HL-60/S4 (cell line): ENCODE measurements around the gene BAIAP3.

ENCODE experiments used
- in situ Hi-C: fragments of 300-500 bp; cut with MboI; formaldehyde crosslinking; loops from 2 replicates; pipeline ENCODE4 v1.14.3; 2022; ENCODE audit warnings: low sequenced_read_pairs

BAIAP3 gene

DNA sequence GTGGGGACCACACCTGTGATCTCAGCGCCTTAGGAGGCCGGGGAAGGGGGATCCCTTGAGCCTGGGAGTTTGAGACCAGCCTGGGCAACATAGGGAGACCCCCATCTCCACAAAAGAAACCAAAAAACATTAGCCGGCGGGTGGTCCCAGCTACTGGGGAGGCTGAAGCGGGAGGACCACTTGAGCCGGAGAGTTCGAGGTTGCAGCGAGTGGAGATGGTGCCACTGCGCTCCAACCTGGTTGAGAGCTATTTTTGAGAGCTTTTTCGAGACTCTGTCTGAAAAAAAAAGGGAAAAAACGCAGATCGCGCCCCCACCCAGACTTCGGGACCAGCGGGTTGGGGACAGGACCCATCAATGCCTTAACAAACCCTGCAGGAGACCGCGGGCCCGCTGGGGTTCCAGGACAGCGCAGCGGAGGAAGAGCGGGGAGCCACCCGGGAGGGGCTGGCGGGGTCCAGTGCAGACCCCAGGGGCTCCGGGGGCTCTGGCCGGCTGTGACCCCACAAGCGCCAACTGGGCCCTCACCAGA, 762 bp upstream of the BAIAP3 start:
- in situ Hi-C loops: no loop called here

DNA sequence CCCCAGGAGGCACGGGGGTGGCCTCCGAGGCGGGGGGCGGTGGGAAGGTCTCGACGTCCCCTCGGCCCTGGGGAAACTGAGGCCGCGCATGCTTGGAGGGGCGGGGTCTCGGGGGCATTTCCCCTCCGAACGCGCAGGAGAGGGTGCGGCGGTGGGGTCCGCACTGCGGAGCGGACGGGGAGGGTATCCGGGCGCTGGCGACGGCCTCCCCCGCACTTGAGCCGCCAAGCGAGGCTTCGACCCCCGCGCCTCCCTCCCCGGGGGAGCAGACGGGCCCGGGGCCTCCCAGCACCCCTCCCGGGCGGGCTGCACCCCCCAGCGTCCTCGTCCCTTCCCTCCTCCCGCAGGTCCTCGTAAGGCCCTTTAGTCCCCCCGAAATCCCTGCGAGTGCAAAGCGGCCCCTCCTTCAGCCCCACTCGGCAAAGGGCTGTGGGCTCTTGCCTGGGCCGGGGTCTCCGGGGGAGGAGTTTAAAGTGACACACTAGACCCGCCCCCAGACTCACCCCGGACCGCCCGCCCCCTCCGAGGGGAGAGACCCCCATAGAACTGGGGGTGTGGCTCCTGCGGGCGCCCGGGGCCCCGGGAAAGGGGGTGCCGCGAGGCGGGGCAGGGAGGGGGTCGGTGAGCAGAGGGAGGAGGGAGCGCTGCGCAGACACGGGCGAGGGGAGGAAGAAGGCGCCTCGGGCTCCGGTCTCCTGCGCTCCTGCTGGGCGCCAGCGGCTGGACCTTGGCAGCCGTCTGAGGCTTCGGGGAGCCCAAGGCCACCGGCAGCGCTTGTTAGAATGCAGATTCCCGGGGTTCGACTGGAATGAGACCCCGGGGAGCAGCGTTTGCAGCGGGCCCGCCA, 632 bp downstream of the BAIAP3 start:
- in situ Hi-C loops: no loop called here

DNA sequence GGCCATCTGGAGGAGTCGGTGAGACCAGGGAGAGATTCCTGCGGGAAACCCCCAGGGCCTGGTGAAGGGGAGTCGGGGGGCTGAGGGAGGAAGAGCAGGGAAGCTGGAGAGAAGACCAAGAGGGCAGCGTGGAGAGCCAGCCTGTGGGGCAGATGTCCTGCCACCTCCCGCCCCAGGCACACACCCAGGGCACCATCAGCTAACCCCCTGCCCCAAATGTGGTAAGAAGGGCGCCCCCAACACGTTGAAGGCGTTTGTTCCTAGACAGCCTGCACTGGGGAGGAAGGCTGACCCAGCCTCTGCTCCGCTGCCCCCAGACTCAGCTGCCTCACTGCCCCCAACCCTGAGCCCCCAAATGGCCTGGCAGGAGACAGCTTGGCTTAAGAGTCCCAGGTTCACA, 1.3 kb downstream of the BAIAP3 start:
- in situ Hi-C loops: no loop called here

DNA sequence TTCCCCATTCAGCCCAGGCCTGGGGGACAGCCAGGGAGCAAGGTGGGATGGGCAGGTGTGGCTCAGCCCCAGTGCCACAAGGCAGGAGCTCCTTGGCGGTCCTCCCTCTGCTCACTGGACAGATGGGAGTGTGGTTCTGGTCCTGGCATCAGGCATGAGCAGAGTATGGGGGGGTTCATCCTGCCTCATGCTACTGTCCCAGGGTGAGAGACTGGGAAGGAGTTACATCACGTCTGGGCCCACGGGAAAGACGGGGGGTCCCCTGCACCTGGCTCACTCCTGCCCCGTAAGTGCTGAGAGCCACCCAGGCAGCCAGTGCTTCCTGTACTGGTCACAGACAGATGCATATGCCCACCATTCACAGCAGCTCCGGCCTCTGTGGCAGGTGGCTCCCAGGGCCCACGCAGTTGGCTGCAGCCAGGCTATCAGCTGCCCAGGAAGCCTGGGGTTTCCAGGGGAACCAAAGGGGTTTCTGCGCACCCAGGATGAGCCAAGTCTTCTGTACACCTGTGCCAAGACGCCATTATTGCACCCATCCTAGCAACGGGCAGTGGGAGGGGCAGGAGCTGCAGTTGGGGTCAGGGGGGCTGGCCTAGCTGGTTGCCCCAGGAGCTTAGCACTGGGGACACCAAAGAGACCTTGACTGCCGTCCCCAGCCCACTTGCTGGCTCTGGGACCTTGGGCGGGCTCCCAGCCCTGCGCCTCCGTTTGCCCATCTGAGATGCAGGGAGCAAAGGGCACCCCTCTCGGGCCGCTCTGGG, 1.9 kb downstream of the BAIAP3 start:
- in situ Hi-C loops: no loop called here

DNA sequence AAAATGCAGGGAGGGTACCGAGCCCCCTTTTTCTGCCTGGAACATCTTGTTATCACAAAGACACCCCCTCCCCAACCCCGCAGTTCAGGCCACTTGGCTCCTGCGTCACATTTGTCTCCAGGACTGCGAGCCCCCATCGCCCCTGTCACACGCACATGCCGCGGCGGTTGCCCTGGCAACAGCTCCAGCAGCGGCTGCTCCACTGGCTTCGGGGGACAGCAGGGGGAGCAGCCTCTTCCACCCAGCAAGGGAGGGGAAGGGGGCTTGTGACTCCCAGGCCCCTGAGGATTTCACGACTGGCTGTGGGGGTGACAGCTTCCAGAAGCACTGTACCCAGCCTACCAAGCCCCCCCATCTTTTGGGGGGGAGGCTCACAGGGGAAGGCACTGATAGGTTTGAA, 2.6 kb downstream of the BAIAP3 start:
- in situ Hi-C loops: no loop called here

DNA sequence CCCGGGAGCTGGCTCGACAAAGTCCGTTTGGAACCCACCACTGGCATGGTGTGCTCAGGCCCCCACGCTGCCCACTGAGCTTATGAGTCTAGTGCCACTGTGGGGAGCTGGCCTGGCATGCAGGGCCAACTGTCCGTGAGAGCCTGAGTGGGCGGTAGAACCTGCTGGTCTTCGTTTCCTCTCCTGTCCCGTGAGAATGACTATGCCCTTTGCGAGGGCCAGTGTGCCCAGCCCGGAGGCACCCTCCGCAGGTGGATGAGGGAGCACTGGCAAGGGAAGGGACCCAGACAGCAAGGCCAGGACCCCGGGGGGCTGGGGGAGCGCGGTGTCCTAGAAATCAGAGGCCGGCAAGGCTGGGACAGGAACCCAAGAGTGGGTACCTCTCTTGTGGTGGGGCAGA, 3.2 kb downstream of the BAIAP3 start:
- in situ Hi-C loops: no loop called here

DNA sequence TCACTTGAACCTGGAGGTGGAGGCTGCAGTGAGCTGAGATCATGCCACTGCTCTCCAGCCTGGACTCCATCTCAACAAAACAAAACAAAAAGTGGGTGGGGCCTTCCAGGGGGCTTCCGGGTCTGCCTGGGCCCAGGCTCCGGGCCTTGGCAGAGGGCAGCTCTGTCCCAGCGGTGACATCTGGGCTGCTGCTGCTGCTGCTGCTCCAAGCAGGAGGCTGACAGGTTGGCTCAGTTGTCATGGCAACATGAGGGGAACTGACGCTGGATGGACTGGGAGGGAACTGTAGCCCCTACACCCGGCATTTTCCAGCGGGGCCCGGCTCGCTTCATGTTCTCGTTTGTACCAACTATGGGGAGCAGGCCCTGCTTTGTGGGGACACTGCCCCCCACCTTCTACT, 4.0 kb downstream of the BAIAP3 start:
- in situ Hi-C loops: no loop called here

DNA sequence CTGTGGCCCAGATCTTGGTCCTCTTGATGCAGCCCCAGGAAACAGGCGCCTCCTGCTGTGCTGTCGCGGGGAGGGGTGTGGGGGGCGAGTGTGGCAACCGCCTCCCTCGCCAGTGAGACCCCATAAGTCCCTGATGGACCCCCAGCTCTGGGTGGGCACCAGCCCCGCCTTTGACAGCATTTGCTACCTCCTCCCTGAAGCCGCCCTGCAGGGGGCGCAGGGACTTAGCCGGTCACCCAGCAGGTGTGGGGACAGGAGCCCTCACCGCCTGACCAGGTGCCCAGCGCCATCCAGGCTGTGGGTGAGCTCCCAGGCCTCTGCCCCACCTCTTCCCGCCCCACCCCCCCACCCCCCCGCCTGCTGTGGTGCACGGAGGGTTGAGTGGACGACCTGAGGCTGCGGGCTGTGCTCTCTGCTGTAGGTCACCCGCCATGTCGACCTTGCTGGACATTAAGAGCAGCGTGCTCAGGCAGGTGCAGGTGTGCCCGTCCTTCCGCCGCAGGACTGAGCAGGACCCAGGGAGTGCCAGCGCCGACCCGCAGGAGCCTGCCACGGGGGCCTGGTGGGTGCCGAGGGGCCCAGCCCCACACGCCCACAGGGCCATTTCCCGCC, 4.8 kb downstream of the BAIAP3 start:
- in situ Hi-C loops: no loop called here

DNA sequence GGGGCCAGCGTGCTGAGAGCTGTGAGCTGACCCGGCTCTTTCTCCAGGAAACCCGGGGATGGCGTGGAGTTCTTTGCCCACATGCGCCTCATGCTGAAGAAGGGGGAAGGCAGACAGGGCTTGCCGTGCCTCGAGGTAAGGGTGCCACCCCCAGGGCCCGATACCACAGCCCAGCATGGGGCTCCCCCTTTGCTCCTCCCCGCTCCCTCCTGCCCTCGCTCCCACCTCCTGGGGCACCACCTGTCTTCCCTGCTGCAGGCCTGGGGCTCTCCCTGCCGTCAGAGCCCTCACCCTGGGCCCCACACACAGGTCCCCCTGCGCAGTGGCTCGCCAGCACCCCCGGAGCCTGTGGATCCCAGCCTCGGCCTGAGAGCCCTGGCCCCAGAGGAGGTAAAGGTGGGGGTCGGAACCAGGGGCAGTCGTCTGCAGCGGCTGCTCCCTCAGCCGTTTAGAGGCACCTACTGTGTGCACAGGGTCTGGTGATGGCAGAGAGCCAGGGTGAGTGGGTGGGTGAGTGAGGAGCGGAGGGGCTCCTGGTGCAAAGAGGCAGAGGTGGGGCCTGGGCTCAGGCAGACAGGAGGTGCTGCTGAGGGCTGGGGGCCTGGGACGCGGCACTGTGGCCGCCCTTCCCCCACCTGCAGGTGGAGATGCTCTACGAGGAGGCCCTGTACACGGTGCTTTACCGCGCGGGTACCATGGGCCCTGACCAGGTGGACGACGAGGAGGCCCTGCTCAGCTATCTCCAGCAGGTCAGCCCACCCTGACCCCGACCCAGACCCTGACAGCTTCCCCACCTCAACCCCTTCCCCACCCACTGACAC, 5.6 kb downstream of the BAIAP3 start:
- in situ Hi-C loops: no loop called here

DNA sequence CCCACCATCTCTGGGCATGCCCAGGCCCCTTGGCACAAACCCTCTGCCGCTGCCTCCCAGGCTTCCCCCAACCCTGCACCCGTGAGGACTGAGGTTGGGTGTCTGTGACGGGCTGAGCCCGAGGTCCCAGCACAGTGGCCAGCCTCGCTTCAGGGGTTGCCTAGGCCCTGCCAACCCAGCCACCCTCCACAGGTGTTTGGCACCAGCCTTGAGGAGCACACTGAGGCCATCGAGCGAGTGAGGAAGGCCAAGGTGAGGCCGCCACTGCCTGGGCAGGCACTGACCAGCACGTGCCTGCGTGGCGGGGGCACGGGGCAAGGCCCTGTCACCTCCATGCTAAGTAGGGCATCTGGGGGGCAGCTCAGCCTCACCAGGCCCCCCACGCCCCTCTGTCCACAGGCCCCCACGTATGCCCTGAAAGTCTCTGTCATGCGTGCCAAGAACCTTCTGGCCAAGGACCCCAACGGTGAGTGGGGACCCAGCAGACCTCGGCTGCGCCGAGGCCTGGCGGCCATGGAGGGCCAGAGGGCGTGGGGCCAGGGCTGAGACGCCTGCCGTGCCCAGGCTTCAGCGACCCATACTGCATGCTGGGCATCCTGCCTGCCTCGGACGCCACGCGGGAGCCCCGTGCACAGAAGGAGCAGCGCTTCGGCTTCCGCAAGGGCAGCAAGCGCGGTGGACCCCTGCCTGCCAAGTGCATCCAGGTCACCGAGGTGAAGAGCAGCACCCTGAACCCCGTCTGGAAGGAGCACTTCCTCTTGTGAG, 7.5 kb downstream of the BAIAP3 start:
- in situ Hi-C loops: no loop called here

DNA sequence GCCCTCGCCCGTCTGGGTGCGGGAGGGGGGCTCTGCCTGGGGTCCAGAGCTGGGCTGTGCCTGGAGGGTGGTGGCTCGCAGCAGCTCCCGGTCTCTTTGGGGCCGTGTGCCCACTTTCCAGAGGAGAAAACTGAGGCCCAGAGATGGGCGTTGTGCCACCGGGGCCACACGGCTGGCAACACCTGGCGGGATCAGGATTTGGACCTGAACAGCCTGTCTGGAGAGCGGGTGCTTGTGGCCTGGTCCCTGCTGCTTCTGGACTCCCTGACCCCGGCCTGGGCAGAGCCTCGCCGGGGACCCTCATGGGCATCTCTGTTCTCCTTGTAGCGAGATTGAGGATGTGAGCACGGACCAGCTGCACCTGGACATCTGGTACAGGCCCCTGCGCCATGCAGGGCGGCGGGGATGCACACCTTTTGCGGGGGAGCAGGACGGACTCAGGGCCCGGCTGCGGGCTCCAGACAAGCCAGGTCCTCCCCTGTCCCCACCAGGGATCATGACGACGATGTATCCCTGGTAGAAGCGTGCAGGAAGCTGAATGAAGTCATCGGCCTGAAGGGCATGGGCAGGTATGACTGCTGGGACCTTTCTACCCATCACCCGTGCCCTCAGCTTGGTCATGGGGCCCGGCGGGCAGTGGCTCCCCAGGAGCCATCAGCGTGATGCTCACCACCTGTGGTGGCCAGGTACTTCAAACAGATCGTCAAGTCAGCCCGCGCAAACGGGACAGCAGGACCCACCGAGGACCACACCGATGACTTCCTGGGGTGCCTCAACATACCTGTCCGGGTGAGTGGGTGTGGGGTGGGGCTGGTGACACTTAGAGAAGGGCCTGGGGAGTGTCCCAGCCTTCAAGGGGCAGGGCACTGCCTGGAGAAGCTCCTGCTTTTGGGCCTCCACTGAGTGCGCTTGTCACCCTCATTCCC, 8.3 kb downstream of the BAIAP3 start:
- in situ Hi-C loops: no loop called here

DNA sequence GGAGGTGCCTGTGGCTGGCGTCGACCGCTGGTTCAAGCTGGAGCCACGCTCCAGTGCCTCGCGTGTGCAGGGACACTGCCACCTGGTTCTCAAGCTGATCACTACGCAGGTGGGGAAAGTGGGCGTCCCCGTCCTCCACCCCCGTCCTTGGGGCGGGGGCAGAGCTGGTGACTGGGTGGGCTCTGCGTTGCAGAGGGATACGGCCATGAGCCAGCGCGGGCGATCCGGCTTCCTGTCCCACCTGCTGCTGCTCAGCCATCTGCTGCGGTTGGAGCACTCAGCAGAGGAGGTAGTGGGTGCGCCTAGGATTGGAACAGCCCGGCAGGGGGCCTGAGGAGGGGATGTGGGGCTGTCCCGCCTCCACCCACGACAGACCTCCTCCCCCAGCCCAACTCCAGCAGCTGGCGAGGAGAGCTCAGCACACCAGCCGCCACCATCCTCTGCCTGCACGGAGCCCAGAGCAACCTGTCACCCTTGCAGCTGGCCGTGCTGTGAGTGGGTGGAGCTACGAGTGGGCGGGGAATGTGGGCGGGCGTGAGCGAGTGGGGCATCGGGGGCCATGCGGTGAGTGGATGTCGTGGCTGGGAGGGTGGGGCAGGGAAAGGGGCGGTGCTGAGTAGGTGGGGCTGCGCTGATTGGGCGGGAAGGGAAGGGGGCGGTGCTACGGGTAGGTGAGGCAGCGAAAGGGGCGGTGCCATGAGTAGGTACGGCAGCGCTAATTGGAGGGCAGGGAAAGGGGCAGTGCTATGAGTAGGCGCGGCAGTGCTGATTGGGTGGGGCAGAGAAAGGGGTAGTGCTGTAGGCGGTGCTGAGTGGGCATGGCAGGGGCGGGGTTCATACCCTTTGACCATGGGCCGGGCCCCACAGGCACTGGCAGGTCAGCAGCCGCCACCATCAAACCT, 9.3 kb downstream of the BAIAP3 start:
- in situ Hi-C loops: no loop called here

DNA sequence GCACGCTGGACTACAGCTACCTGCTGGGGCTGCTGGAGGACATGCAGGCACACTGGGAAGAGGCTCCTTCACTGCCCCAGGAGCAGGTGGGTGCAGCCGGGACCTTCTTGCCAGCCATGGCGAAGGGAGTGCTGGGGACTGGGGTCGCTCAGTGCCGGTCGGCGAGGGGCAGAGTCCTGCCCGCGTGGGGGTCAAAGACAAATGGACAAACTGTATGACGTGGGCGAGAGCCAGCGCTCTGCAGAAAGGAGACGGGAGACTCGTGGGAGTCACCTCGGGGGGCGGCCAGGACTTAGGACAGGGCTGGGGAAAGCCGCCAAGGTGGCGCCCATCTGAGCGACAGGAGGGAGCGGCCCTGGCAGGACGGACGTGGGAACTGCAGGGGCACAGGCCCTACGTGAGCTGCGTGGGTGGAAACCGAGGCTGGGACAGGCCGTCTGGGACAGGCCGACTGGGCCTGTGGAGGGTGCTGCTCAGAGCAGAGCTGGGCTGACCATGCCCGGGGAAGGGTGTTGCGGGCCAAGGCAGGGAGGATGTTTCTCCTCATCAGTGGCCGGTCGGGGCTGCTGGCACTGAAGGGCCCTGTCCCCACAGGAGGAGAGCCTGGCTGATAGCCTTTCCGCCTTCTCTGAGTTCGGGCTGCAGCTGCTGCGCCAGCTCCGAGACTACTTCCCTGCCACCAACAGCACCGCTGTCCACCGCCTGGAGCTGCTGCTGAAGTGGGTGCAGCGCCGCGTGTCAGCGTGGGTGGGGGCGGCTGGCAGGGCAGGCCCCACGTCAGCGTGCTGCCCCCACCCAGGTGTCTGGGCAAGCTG, 10.2 kb downstream of the BAIAP3 start:
- in situ Hi-C loops: no loop called here

DNA sequence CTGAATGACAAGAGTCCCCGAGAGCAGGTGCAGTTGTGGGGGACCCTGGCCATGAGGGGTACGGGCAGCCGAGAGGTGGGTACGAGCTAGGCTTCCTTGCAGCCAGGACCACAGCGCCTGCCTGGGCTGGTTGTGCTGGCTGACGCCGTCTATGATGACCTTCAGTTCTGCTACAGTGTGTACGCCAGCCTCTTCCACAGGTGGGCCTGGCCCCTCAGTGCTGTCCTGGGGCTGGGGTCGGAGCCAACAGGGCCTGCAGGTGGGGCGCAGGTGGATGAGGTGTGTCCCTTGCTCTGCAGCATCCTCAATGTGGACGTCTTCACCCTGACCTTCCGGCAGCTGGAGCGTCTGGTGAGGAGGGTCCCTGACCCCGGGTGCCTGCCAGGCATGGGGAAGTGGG, 11.1 kb downstream of the BAIAP3 start:
- in situ Hi-C loops: no loop called here

DNA sequence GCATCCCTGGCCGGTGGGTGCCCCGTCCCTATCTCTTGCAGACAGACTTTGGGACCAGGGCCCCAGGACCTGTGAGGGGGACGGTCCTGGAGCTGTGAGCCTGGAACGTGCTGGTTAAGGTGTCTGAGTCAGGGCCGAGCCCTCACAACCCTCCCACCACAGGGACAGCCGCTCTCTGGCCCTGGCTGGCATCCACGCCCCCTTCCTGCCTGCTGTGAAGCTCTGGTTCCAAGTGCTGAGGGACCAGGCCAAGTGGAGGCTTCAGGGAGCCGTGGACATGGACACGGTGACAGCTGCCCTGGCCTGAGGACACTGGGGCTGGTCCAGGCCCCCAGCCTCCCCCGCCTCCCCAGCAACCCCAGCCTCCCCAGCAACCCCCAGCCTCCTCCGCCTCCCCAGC, 11.6 kb downstream of the BAIAP3 start:
- in situ Hi-C loops: no loop called here

DNA sequence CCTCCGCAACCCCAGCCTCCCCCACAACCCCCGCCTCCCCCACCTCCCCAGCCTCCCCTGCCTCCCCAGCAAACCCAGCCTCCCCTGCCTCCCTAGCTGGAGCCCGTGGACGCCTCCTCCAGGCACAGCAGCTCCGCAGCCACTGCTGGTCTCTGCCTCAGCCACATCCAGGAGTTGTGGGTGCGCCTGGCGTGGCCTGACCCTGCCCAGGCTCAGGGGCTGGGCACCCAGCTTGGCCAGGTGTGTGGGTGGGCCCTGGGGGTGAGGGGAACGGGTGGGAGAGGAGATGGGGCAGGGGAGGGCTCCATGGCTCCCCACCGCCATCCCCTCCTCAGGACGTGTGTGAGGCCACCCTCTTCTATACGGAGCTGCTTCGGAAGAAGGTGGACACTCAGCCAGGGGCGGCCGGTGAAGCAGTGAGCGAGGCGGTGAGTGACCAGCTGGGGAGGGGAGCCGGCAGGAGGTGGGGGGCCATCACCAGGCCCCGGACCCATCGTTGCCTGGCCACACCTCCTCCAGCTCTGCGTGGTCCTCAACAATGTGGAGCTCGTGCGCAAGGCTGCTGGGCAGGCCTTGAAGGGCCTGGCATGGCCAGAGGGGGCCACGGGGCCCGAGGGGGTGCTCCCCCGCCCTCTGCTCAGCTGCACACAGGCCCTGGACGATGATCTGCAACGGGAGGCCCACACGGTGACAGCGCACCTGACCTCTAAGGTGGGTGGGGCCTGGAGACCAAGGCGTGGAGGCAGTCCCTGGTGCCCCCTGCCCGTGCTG, 12.4 kb downstream of the BAIAP3 start:
- in situ Hi-C loops: no loop called here
